Nephron (organoid): ENCODE measurements around the gene LCN2.
"Not testable (repeated sequence)": the region's sequence is repeated elsewhere in the genome, so short reads cannot be mapped to it uniquely, and the experiment has no call there.

Source experiments
- H3K27ac Mint-ChIP-seq, 3 experiments: 2 replicates each; pipeline ENCODE4 v1.8.0; 2020; ENCODE audit warnings: mixed read lengths in 3 of 3, mild to moderate bottlenecking in 2 of 3, moderate library complexity in 1 of 3
- H3K27me3 Mint-ChIP-seq: 2 replicates; pipeline ENCODE4 v1.8.0; 2021; ENCODE audit warnings: low read depth, mild to moderate bottlenecking, moderate library complexity, mixed read lengths
- H3K36me3 Mint-ChIP-seq: 2 replicates; pipeline ENCODE4 v1.8.0; 2020; ENCODE audit warnings: low read depth, mixed read lengths
- H3K4me1 Mint-ChIP-seq: 2 replicates; pipeline ENCODE4 v1.8.0; 2020; ENCODE audit warnings: mixed read lengths
- H3K4me3 Mint-ChIP-seq, 3 experiments: 2 replicates each; pipeline ENCODE4 v1.8.0; 2020; ENCODE audit warnings: mild to moderate bottlenecking in 3 of 3, mixed read lengths in 3 of 3, moderate library complexity in 2 of 3
- H3K9me3 Mint-ChIP-seq: 2 replicates; pipeline ENCODE4 v1.8.0; 2020; ENCODE audit warnings: mixed read lengths
- TF ChIP-seq, protein P1 (sequence below), 3 experiments: fragments of 200-600 bp; sonication (generic); IDR thresholded peaks; one replicate each; pipeline ENCODE4 v1.5.0; 2021; ENCODE audit warnings: antibody characterized with exemption in 3 of 3; ENCODE audit not compliant: unreplicated experiment in 3 of 3

Gene LCN2

DNA sequence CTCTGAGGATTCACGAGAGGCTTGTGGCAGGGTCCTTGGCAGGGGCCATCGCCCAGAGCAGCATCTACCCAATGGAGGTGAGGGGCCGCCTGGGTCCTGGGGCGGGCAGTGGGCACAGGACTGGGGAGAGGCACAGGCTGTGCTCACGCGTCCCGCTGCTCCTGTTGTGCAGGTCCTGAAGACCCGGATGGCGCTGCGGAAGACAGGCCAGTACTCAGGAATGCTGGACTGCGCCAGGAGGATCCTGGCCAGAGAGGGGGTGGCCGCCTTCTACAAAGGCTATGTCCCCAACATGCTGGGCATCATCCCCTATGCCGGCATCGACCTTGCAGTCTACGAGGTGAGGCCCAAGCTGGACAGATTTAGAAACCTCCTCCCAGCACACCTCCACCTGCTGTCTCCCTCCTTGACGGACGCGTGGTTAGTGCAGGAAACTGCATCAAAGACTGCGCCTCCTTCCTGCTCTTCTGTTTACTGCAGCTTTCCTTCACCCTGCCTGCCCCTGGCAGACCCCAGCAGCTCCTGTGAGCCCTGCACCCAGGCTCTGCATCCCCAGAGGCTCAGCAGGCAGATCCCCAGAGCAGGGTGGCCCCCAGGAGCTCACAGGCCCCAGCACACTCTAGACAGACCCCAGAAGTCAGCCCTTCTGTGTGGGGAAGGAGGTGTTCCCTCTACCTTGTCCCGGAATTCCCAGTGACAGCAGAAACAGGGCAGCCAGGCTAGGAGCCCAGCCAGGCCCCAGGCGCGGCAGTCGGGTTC is 42.9 kb upstream of the LCN2 start:
- Mint-ChIP-seq H3K27ac (no peak overlapping the region), H3K4me1 (peaks cover 56% of the 10 kb centered on the region), H3K36me3 (peaks cover 38% of the 10 kb centered on the region), H3K9me3 (no peaks in the 10 kb centered on the region), H3K4me3 (no peak overlapping the region), H3K27me3 (no peaks in the 10 kb centered on the region)
- TF ChIP-seq, protein P1, sequence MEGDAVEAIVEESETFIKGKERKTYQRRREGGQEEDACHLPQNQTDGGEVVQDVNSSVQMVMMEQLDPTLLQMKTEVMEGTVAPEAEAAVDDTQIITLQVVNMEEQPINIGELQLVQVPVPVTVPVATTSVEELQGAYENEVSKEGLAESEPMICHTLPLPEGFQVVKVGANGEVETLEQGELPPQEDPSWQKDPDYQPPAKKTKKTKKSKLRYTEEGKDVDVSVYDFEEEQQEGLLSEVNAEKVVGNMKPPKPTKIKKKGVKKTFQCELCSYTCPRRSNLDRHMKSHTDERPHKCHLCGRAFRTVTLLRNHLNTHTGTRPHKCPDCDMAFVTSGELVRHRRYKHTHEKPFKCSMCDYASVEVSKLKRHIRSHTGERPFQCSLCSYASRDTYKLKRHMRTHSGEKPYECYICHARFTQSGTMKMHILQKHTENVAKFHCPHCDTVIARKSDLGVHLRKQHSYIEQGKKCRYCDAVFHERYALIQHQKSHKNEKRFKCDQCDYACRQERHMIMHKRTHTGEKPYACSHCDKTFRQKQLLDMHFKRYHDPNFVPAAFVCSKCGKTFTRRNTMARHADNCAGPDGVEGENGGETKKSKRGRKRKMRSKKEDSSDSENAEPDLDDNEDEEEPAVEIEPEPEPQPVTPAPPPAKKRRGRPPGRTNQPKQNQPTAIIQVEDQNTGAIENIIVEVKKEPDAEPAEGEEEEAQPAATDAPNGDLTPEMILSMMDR (IDR thresholded peaks at IDR 0.05; ENCODE audit: unreplicated experiment in 3 of 3), result no peak

DNA sequence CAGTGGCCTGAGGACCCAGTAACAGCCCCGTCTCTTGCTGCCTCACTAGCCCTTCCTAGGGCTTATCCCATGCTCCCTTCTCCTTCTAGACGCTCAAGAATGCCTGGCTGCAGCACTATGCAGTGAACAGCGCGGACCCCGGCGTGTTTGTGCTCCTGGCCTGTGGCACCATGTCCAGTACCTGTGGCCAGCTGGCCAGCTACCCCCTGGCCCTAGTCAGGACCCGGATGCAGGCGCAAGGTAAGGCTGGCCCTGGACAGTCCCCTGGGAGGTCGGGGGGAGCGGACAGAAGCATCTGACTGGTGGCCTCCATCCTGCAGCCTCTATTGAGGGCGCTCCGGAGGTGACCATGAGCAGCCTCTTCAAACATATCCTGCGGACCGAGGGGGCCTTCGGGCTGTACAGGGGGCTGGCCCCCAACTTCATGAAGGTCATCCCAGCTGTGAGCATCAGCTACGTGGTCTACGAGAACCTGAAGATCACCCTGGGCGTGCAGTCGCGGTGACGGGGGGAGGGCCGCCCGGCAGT is 42.2 kb upstream of the LCN2 start:
- Mint-ChIP-seq H3K27me3 (no peaks in the 10 kb centered on the region), H3K27ac (no peak overlapping the region), H3K9me3 (no peaks in the 10 kb centered on the region), H3K4me1 (peaks cover 51% of the 10 kb centered on the region), H3K4me3 (no peak overlapping the region), H3K36me3 (peaks cover 38% of the 10 kb centered on the region)
- TF ChIP-seq, protein P1 (IDR thresholded peaks at IDR 0.05; ENCODE audit: unreplicated experiment in 3 of 3), result no peak

DNA sequence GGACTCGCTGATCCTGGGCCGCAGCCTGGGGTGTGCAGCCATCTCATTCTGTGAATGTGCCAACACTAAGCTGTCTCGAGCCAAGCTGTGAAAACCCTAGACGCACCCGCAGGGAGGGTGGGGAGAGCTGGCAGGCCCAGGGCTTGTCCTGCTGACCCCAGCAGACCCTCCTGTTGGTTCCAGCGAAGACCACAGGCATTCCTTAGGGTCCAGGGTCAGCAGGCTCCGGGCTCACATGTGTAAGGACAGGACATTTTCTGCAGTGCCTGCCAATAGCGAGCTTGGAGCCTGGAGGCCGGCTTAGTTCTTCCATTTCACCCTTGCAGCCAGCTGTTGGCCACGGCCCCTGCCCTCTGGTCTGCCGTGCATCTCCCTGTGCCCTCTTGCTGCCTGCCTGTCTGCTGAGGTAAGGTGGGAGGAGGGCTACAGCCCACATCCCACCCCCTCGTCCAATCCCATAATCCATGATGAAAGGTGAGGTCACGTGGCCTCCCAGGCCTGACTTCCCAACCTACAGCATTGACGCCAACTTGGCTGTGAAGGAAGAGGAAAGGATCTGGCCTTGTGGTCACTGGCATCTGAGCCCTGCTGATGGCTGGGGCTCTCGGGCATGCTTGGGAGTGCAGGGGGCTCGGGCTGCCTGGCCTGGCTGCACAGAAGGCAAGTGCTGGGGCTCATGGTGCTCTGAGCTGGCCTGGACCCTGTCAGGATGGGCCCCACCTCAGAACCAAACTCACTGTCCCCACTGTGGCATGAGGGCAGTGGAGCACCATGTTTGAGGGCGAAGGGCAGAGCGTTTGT is 41.6 kb upstream of the LCN2 start:
- TF ChIP-seq, protein P1 (IDR thresholded peaks at IDR 0.05; ENCODE audit: unreplicated experiment in 3 of 3), result no peak
- Mint-ChIP-seq H3K27me3 (no peaks in the 10 kb centered on the region), H3K4me1 (peaks cover 44% of the 10 kb centered on the region), H3K4me3 (no peak overlapping the region), H3K36me3 (peaks cover 32% of the 10 kb centered on the region), H3K27ac (peak overlapping the region in 1 of 3 experiments; percentile 22), H3K9me3 (no peaks in the 10 kb centered on the region)

DNA sequence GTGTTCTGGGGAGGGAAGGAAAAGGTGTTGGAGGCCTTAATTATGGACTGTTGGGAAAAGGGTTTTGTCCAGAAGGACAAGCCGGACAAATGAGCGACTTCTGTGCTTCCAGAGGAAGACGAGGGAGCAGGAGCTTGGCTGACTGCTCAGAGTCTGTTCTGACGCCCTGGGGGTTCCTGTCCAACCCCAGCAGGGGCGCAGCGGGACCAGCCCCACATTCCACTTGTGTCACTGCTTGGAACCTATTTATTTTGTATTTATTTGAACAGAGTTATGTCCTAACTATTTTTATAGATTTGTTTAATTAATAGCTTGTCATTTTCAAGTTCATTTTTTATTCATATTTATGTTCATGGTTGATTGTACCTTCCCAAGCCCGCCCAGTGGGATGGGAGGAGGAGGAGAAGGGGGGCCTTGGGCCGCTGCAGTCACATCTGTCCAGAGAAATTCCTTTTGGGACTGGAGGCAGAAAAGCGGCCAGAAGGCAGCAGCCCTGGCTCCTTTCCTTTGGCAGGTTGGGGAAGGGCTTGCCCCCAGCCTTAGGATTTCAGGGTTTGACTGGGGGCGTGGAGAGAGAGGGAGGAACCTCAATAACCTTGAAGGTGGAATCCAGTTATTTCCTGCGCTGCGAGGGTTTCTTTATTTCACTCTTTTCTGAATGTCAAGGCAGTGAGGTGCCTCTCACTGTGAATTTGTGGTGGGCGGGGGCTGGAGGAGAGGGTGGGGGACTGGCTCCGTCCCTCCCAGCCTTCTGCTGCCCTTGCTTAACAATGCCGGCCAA is 40.8 kb upstream of the LCN2 start:
- TF ChIP-seq, protein P1 (IDR thresholded peaks at IDR 0.05; ENCODE audit: unreplicated experiment in 3 of 3), result no peak
- peak overlapping the region in 2 of 3 experiments; percentile 22 to 57 for H3K27ac Mint-ChIP-seq
- no peaks in the 10 kb centered on the region for H3K27me3 Mint-ChIP-seq
- H3K4me3 Mint-ChIP-seq, result no peak overlapping the region
- H3K4me1 Mint-ChIP-seq, result peaks cover 36% of the 10 kb centered on the region
- H3K9me3 Mint-ChIP-seq, result no peaks in the 10 kb centered on the region
- peaks cover 29% of the 10 kb centered on the region for H3K36me3 Mint-ChIP-seq

DNA sequence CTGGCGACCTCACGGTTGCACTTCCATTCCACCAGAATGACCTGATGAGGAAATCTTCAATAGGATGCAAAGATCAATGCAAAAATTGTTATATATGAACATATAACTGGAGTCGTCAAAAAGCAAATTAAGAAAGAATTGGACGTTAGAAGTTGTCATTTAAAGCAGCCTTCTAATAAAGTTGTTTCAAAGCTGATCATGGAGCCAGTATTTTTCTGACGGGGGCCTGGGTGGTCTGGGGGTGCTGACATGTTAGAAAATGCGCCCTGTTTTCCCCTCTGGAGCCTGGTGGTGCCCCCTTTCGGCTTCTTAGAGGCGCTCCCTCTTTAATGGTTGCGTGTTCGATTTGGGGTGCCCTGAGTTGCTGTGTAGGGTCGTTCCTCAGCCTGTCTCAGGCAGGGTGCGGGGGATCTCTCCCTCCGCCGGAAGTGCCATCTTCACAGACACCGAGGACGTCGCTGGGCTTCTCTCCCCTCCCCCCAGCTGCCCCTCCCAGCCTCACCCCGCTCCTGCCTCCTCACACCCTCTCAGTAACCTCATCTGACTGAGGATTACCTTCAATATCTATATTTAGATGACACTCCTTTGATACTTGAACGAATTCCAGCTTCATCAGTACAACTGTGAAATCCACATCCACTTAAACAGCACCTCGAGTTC is 40.1 kb upstream of the LCN2 start:
- Mint-ChIP-seq H3K4me1 (peaks cover 29% of the 10 kb centered on the region), H3K36me3 (peaks cover 26% of the 10 kb centered on the region), H3K27me3 (no peaks in the 10 kb centered on the region), H3K27ac (peak overlapping the region in 2 of 3 experiments; percentile 13 to 57), H3K4me3 (no peak overlapping the region), H3K9me3 (no peaks in the 10 kb centered on the region)
- TF ChIP-seq, protein P1 (IDR thresholded peaks at IDR 0.05; ENCODE audit: unreplicated experiment in 3 of 3), result no peak

DNA sequence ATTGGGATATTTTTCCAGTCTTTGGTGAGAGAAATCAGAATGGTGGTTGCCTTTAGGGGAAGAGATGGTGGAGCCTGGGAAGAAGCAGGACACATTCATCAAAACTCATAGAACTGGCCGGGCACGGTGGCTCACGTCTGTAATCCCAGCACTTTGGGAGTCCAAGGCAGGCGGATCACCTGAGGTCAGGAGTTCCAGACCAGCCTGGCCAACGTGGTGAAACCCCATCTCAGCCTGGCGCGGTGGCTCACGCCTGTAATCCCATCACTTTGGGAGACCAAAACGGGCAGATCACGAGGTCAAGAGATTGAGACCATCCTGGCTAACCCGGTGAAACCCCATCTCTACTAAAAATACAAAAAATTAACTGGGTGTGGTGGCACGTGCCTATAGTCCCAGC is 37.5 kb upstream of the LCN2 start:
- not testable (repeated sequence) for H3K27me3 Mint-ChIP-seq, H3K4me3 Mint-ChIP-seq, H3K27ac Mint-ChIP-seq, H3K9me3 Mint-ChIP-seq
- Mint-ChIP-seq H3K4me1 (peaks cover 24% of the 10 kb centered on the region), H3K36me3 (peaks cover 33% of the 10 kb centered on the region)
